HCT116 (cell line): Measurements from ENCODE around the gene GLRA3. TPM values are rescaled to one million over a fixed set of nuclear protein-coding genes. Genes with fewer than 3 reads are reported as not detected.
A peak's percentile ranks its signal among the peaks of the same experiment; 100 is the strongest.

Experiments
- ATAC-seq: fragments of 200-7000 bp; cut with Tn5 transposase; 2 replicates; pipeline ENCODE4 v1.9.1; 2020; ENCODE audit warnings: mild to moderate bottlenecking, moderate library complexity
- BruUV-seq: library from RNA; stranded (reverse); fragments of 400-500 nt; replicated peaks from 2 replicates; lab custom pipeline; 2021; lab: Mats Ljungman, UMichigan
- CTCF ChIA-PET: fragments of 300-600 bp; sonication (Branson Sonifier 250); formaldehyde crosslinking; loops from one replicate; lab custom pipeline; 2021; ENCODE audit warnings: antibody characterized with exemption; lab: Charles Lee
- POLR2A ChIA-PET: fragments of 300-600, 350-600 bp; sonication (Branson Sonifier 250); formaldehyde crosslinking; loops from one replicate; lab custom pipeline; 2021; ENCODE audit warnings: antibody characterized with exemption; lab: Charles Lee
- RAD21 ChIA-PET, 2 experiments: fragments of 300-600 bp; sonication (Branson Sonifier 250); formaldehyde crosslinking; loops; one replicate each; lab custom pipeline; 2023; ENCODE audit warnings: low total read pairs in 2 of 2; ENCODE audit not compliant: uncharacterized antibody in 2 of 2, unreplicated experiment in 2 of 2, low non-redundant PET in 1 of 2; lab: Charles Lee
- DNase-seq: peaks from one replicate; pipeline ENCODE4 v3.0.0-alpha.2; 2010; ENCODE audit warnings: low read depth, low spot score
- H2AFZ ChIP-seq: fragments of 200-600 bp; shearing (Covaris generic), sonication (generic); 2 replicates; pipeline ENCODE4 v1.6.1; 2017; ENCODE audit warnings: low read depth, mixed run types, mixed read lengths, antibody characterized with exemption, low read length; ENCODE audit not compliant: poor library complexity, severe bottlenecking
- H3K27ac ChIP-seq: 2 replicates; pipeline ENCODE4 v1.5.1; 2012; ENCODE audit warnings: low read depth, low read length
- H3K27me3 ChIP-seq: fragments of 200-600 bp; sonication (generic); 2 replicates; pipeline ENCODE4 v1.6.1; 2016; ENCODE audit warnings: mixed run types, low read length, mixed read lengths; ENCODE audit not compliant: insufficient read depth
- H3K36me3 ChIP-seq, 2 experiments: fragments of 200-500 bp in 1 of 2; fragments of 200-600 bp in 1 of 2; sonication (Bioruptor generic) in 1 of 2; sonication (generic) in 1 of 2; 2 replicates each; pipeline versions ENCODE4 v1.5.1 to v1.6.1; 2014 to 2016; ENCODE audit warnings: low read length in 2 of 2, inconsistent platforms in 1 of 2, mixed read lengths in 1 of 2, mixed run types in 1 of 2; ENCODE audit not compliant: insufficient read depth in 2 of 2, control insufficient read depth in 1 of 2
- H3K4me1 ChIP-seq, 2 experiments: fragments of 200-600 bp in 1 of 2; sonication (generic) in 1 of 2; 2 replicates each; pipeline versions ENCODE4 v1.5.1 to v1.6.1; 2012 to 2017; ENCODE audit warnings: low read length in 2 of 2, inconsistent platforms in 1 of 2, mild to moderate bottlenecking in 1 of 2, mixed read lengths in 1 of 2, mixed run types in 1 of 2, moderate library complexity in 1 of 2; ENCODE audit not compliant: insufficient read depth in 2 of 2, control insufficient read depth in 1 of 2
- H3K4me2 ChIP-seq: fragments of 200-600 bp; sonication (generic); 2 replicates; pipeline ENCODE4 v1.6.1; 2017; ENCODE audit warnings: mixed run types, low read length, mixed read lengths
- H3K4me3 ChIP-seq, 2 experiments: fragments of 200-600 bp in 1 of 2; sonication (generic) in 1 of 2; replicated peaks in 1 of 2; 2 replicates each; pipeline ENCODE4 v1.5.1; 2011 to 2016; ENCODE audit warnings: low read length in 2 of 2, control low read depth in 1 of 2, low read depth in 1 of 2, mild to moderate bottlenecking in 1 of 2, mixed read lengths in 1 of 2, mixed run types in 1 of 2
- H3K79me2 ChIP-seq: fragments of 200-600 bp; sonication (generic); 2 replicates; pipeline ENCODE4 v1.6.1; 2017; ENCODE audit warnings: mild to moderate bottlenecking, mixed run types, low read length, moderate library complexity, mixed read lengths; ENCODE audit not compliant: insufficient read depth
- H3K9ac ChIP-seq: fragments of 200-600 bp; sonication (generic); 2 replicates; pipeline ENCODE4 v1.6.1; 2016; ENCODE audit warnings: low read length, mixed read lengths
- H3K9me2 ChIP-seq: fragments of 200-600 bp; sonication (generic), shearing (Covaris generic); 2 replicates; pipeline ENCODE4 v1.6.1; 2017; ENCODE audit warnings: mixed run types, mild to moderate bottlenecking, moderate library complexity; ENCODE audit not compliant: insufficient read depth
- H3K9me3 ChIP-seq, 2 experiments: fragments of 200-500 bp in 1 of 2; fragments of 200-600 bp in 1 of 2; sonication (Bioruptor generic) in 1 of 2; sonication (generic) in 1 of 2; 2 replicates each; pipeline ENCODE4 v1.6.1; 2014 to 2017; ENCODE audit warnings: low read length in 2 of 2, mixed read lengths in 2 of 2, inconsistent platforms in 1 of 2, low read depth in 1 of 2, mild to moderate bottlenecking in 1 of 2, mixed run types in 1 of 2, moderate library complexity in 1 of 2; ENCODE audit not compliant: control insufficient read depth in 1 of 2, insufficient read depth in 1 of 2
- H4K20me1 ChIP-seq: fragments of 200-600 bp; sonication (generic), shearing (Covaris generic); 2 replicates; pipeline ENCODE4 v1.6.1; 2017; ENCODE audit warnings: mixed run types, mild to moderate bottlenecking, moderate library complexity; ENCODE audit not compliant: insufficient read depth
- CBX3 ChIP-seq: IDR thresholded peaks from 2 replicates; pipeline ENCODE4 v1.6.1; 2012; ENCODE audit warnings: low read depth
- CEBPB ChIP-seq: IDR thresholded peaks from 2 replicates; pipeline ENCODE4 v1.6.1; 2012; ENCODE audit warnings: low read depth
- EGR1 ChIP-seq: IDR thresholded peaks from 2 replicates; pipeline ENCODE4 v1.6.1; 2012; ENCODE audit warnings: low read depth
- EZH2 ChIP-seq: fragments of 200-600 bp; sonication (generic); IDR thresholded peaks from 2 replicates; pipeline ENCODE4 v1.6.1; 2017; ENCODE audit warnings: antibody characterized with exemption, mixed run types
- EZH2phosphoT487 ChIP-seq: fragments of 200-600 bp; IDR thresholded peaks from 2 replicates; pipeline ENCODE4 v1.6.1; 2018; ENCODE audit warnings: antibody characterized with exemption, borderline replicate concordance
- FOSL1 ChIP-seq: IDR thresholded peaks from 2 replicates; pipeline ENCODE4 v1.6.1; 2012; ENCODE audit warnings: low read depth
- MAX ChIP-seq: IDR thresholded peaks from 2 replicates; pipeline ENCODE4 v1.6.1; 2012
- POLR2AphosphoS5 ChIP-seq: IDR thresholded peaks from 2 replicates; pipeline ENCODE4 v1.6.1; 2011; ENCODE audit warnings: mild to moderate bottlenecking, low read depth, low read length, moderate library complexity
- RAD21 ChIP-seq: IDR thresholded peaks from 2 replicates; pipeline ENCODE4 v1.6.1; 2012; ENCODE audit warnings: low read depth, mild to moderate bottlenecking
- SIN3A ChIP-seq: IDR thresholded peaks from 2 replicates; pipeline ENCODE4 v1.6.1; 2012; ENCODE audit warnings: low read depth
- SP1 ChIP-seq: IDR thresholded peaks from 2 replicates; pipeline ENCODE4 v1.6.1; 2012; ENCODE audit warnings: low read depth
- SRF ChIP-seq: IDR thresholded peaks from 2 replicates; pipeline ENCODE4 v1.6.1; 2012; ENCODE audit warnings: low read depth
- TCF7L2 ChIP-seq: IDR thresholded peaks from 2 replicates; pipeline ENCODE4 v1.7.0; 2011; ENCODE audit warnings: borderline replicate concordance, inconsistent platforms; ENCODE audit not compliant: insufficient read depth, insufficient read length; ENCODE audit errors: extremely low read depth
- YY1 ChIP-seq: IDR thresholded peaks from 2 replicates; pipeline ENCODE4 v1.6.1; 2011; ENCODE audit warnings: low read length, low read depth, moderate library complexity, mild to moderate bottlenecking; ENCODE audit not compliant: insufficient replicate concordance; ENCODE audit errors: extremely low read depth
- ZBTB33 ChIP-seq: IDR thresholded peaks from 2 replicates; pipeline ENCODE4 v1.6.1; 2011; ENCODE audit warnings: mild to moderate bottlenecking, low read length, moderate library complexity; ENCODE audit not compliant: insufficient replicate concordance; ENCODE audit errors: extremely low read depth
- ZFX ChIP-seq: fragments of 450-650 bp; IDR thresholded peaks from 2 replicates; pipeline ENCODE4 v1.6.1; 2017
- intact Hi-C: fragments of 100-400 bp; cut with micrococcal nuclease; formaldehyde crosslinking; loops from 2 replicates; pipeline ENCODE4 v1.10.0; 2022
- total RNA-seq: library from RNA; stranded (reverse); gene quantifications from one replicate; pipeline ENCODE4 v1.2.1, GENCODE V29; 2021; ENCODE audit not compliant: unreplicated experiment
- TF ChIP-seq, protein P1 (sequence below), 3 experiments: fragments of 200-600 bp in 1 of 3; sonication (generic) in 1 of 3; IDR thresholded peaks in 2 of 3; conservative IDR thresholded peaks in 1 of 3; 2 replicates each; pipeline ENCODE4 v1.5.1; 2012 to 2017; ENCODE audit warnings: low read depth in 2 of 3, low read length in 2 of 3, antibody characterized with exemption in 1 of 3, borderline replicate concordance in 1 of 3, control low read depth in 1 of 3, mild to moderate bottlenecking in 1 of 3, mixed read lengths in 1 of 3, mixed run types in 1 of 3, moderate library complexity in 1 of 3; ENCODE audit not compliant: insufficient read depth in 1 of 3

GLRA3 gene
- total RNA-seq, 1 experiment from 2014 or later: not detected

GRCh38 chr4:174713821-174714220 lies 115.2 kb downstream of the GLRA3 start:
- H3K4me1 ChIP-seq: no peaks in the 10 kb centered on the region
- H3K9me3 ChIP-seq: no peaks in the 10 kb centered on the region
- H3K36me3 ChIP-seq: no peaks in the 10 kb centered on the region
- DNase-seq (no peak), ATAC-seq (no peak)
- H3K4me3 ChIP-seq: no peak overlapping the region
- RAD21 ChIA-PET: no interaction called here
- H3K79me2 ChIP-seq: no peaks in the 10 kb centered on the region
- no peak overlapping the region for H3K9ac ChIP-seq
- intact Hi-C loops: loop anchor here (1.0 kb wide), 1 partner anchor 349 kb away; no protein-coding TSS in a partner anchor
- CTCF ChIA-PET: interaction anchor here (1.5 kb wide), 1 partner anchor 11 kb away, joined by 3 read pairs; no protein-coding TSS in a partner anchor
- H4K20me1 ChIP-seq: no peaks in the 10 kb centered on the region
- no peak overlapping the region for H3K4me2 ChIP-seq
- H2AFZ ChIP-seq: peak overlapping the region; percentile 1
- no peak overlapping the region for H3K27ac ChIP-seq
- POLR2A ChIA-PET: no interaction called here
- no TSS peak for BruUV-seq
- H3K9me2 ChIP-seq: no peaks in the 10 kb centered on the region
- TF ChIP-seq EZH2phosphoT487 (no peak), YY1 (no peak), SRF (no peak), RAD21 (no peak), SP1 (no peak), SIN3A (no peak), EZH2 (no peak), CBX3 (no peak), CEBPB (no peak), FOSL1 (no peak), ZFX (no peak), MAX (no peak), POLR2AphosphoS5 (no peak), EGR1 (no peak), ZBTB33 (no peak), TCF7L2 (no peak)
- TF ChIP-seq, protein P1, sequence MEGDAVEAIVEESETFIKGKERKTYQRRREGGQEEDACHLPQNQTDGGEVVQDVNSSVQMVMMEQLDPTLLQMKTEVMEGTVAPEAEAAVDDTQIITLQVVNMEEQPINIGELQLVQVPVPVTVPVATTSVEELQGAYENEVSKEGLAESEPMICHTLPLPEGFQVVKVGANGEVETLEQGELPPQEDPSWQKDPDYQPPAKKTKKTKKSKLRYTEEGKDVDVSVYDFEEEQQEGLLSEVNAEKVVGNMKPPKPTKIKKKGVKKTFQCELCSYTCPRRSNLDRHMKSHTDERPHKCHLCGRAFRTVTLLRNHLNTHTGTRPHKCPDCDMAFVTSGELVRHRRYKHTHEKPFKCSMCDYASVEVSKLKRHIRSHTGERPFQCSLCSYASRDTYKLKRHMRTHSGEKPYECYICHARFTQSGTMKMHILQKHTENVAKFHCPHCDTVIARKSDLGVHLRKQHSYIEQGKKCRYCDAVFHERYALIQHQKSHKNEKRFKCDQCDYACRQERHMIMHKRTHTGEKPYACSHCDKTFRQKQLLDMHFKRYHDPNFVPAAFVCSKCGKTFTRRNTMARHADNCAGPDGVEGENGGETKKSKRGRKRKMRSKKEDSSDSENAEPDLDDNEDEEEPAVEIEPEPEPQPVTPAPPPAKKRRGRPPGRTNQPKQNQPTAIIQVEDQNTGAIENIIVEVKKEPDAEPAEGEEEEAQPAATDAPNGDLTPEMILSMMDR (IDR thresholded peaks at IDR 0.05 in 2 of 3, conservative IDR thresholded peaks at IDR 0.05 in 1 of 3; ENCODE audit: borderline replicate concordance in 1 of 3, insufficient read depth in 1 of 3, low read depth in 2 of 3, low read length in 2 of 3): no peak
- H3K27me3 ChIP-seq: no peaks in the 10 kb centered on the region
